Fibroblast of skin of left biceps (primary cell): ENCODE results near the gene MRFAP1L1.

Source experiments
- DNase-seq, 2 experiments: peaks; one replicate each; pipeline ENCODE4 v3.0.0-alpha.2; 2013; ENCODE audit warnings: low read depth in 2 of 2

Gene MRFAP1L1

DNA sequence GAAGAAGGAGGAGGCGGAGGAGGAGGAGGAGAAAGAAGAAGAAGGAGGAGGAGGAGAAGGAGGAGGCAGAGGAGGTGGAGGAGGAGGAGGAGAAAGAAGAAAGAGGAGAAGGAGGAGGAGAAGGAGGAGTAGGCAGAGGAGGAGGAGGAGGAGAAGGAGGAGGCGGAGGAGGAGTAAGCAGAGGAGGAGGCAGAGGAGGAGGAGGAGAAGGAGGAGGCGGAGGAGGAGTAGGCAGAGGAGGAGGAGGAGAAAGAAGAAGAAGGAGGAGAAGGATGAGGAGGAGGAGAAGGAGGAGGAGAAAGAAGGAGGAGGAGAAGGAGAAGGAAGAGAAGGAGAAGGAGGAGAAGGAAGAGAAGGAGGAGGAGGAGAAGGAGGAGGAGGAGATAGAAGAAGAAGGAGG lies 49.2 kb downstream of the MRFAP1L1 start:
- no peak for DNase-seq

DNA sequence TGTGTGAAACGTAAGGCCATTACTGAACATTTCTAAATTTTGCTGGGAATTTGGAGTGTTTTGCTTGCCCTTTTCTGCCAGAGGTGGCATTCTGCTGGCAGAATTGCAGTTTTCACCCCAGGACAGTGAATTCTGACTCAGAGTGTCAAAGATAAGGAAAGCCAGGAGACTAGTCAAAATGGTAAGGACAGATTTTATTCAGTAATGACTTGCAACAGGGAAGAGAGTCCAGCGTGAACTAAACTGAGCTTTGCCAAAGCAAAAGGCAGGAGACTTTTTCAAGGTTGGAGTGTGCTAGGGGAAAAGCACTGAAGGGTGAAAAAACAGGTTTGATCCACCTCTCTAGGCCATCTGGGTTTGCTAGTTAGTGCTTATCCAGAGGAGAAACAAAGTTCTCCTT lies 49.8 kb downstream of the MRFAP1L1 start:
- no peak for DNase-seq

- no peak for DNase-seq
Observed at GRCh38 chr4:6658597-6659075, 51.0 kb downstream of the MRFAP1L1 start.

DNA sequence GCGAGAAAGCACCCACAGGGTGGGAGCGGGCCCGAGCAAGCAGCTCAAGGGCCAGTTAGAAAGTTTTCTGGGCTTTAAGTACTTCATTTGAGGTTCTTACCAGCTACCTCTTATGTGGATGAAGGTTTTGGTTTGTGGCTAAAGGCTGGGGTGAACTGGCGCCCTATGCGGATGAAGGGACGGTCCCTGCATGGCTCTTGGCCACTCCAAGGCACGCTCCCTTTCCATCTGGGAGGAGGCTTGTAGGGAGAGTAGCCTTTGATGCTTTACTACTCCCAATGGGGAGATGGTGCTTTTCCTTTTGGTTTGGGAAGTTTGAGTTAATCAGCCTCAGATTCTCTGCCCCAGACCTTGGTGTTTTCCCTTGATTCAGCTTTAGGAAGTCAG lies 51.5 kb downstream of the MRFAP1L1 start:
- no peak for DNase-seq
